Fibroblast of mammary gland (primary cell): ENCODE results near the gene AKR1C2.

Source experiments
- DNase-seq: peaks from one replicate; pipeline ENCODE4 v3.0.0-alpha.2; 2010; ENCODE audit warnings: low read depth
- H3K4me3 ChIP-seq: 2 replicates; pipeline ENCODE4 v1.5.1; 2011; ENCODE audit warnings: low read depth, mild to moderate bottlenecking, low read length, moderate library complexity; ENCODE audit not compliant: control insufficient read depth
- CTCF ChIP-seq: conservative IDR thresholded peaks from 2 replicates; pipeline ENCODE4 v1.5.1; 2011; ENCODE audit warnings: low read depth, low read length, inconsistent platforms; ENCODE audit not compliant: control insufficient read depth, insufficient read depth

Gene AKR1C2

GRCh38 chr10:5041471-5042023 is 37.9 kb upstream of the AKR1C2 start:
- no peak for TF ChIP-seq CTCF
- no peak overlapping the region for H3K4me3 ChIP-seq
- DNase-seq = no peak

GRCh38 chr10:5040781-5041470 is 37.3 kb upstream of the AKR1C2 start:
- TF ChIP-seq CTCF = no peak
- DNase-seq = peak; percentile 21
- H3K4me3 ChIP-seq = no peak overlapping the region

- no peak for TF ChIP-seq CTCF
- H3K4me3 ChIP-seq = no peak overlapping the region
- no peak for DNase-seq
These were observed 36.5 kb upstream of the AKR1C2 start for GRCh38 chr10:5040010-5040673.

GRCh38 chr10:5038733-5039132 is 35.1 kb upstream of the AKR1C2 start:
- DNase-seq = peak; percentile 70
- no peak for TF ChIP-seq CTCF
- no peak overlapping the region for H3K4me3 ChIP-seq

GRCh38 chr10:5038101-5038500 is 34.4 kb upstream of the AKR1C2 start:
- TF ChIP-seq CTCF = no peak
- no peak for DNase-seq
- no peak overlapping the region for H3K4me3 ChIP-seq

GRCh38 chr10:5036511-5036910 is 32.9 kb upstream of the AKR1C2 start:
- no peak overlapping the region for H3K4me3 ChIP-seq
- no peak for DNase-seq
- TF ChIP-seq CTCF = no peak
